Endothelial cell of umbilical vein (primary cell): ENCODE measurements around the gene HSD17B4. TPM values are rescaled to one million over a fixed set of nuclear protein-coding genes. Genes with fewer than 3 reads are reported as not detected.

Source experiments
- BruUV-seq: library from RNA; stranded (reverse); fragments of 400-500 nt; replicated peaks from 2 replicates; lab custom pipeline; 2021; lab: Mats Ljungman, UMichigan
- CTCF ChIA-PET: fragments of 300-600, 350-600 bp; sonication (Branson Sonifier 250); formaldehyde crosslinking; loops from one replicate; lab custom pipeline; 2021; ENCODE audit warnings: antibody characterized with exemption, inconsistent platforms; lab: Charles Lee
- POLR2A ChIA-PET: fragments of 300-600, 350-600 bp; sonication (Branson Sonifier 250); formaldehyde crosslinking; loops from one replicate; lab custom pipeline; 2021; ENCODE audit warnings: antibody characterized with exemption, inconsistent platforms; lab: Charles Lee
- DNase-seq: peaks from one replicate; pipeline ENCODE4 v3.0.0-alpha.2; 2011; ENCODE audit warnings: low read depth, low spot score
- FAIRE-seq: peaks from 2 replicates; lab custom pipeline; 2011; peaks lifted over from hg19 to GRCh38; lab: Jason Lieb, UNC
- H2AFZ ChIP-seq: 2 replicates; pipeline ENCODE4 v1.6.0; 2012; ENCODE audit warnings: low read depth, low read length, control low read depth, inconsistent platforms
- H3K27ac ChIP-seq: 2 replicates; pipeline ENCODE4 v1.5.1; 2011; ENCODE audit warnings: low read depth, mild to moderate bottlenecking, control low read depth, low read length, moderate library complexity; ENCODE audit not compliant: insufficient read depth
- H3K27me3 ChIP-seq, 2 experiments: 2 replicates each; pipeline versions ENCODE4 v1.6.0 to v1.6.1; 2011; ENCODE audit warnings: low read length in 2 of 2, mixed read lengths in 1 of 2; ENCODE audit not compliant: control insufficient read depth in 2 of 2, insufficient read depth in 2 of 2
- H3K36me3 ChIP-seq, 2 experiments: 2 replicates in 1 of 2; 3 replicates in 1 of 2; pipeline ENCODE4 v1.5.1; 2011; ENCODE audit warnings: low read length in 2 of 2, mild to moderate bottlenecking in 1 of 2, moderate library complexity in 1 of 2; ENCODE audit not compliant: control insufficient read depth in 2 of 2, insufficient read depth in 2 of 2; ENCODE audit errors: extremely low read depth in 1 of 2
- H3K4me1 ChIP-seq: 3 replicates; pipeline ENCODE4 v1.5.1; 2011; ENCODE audit warnings: mild to moderate bottlenecking, low read length; ENCODE audit not compliant: control insufficient read depth, insufficient read depth; ENCODE audit errors: extremely low read depth
- H3K4me2 ChIP-seq: 2 replicates; pipeline ENCODE4 v1.6.1; 2011; ENCODE audit warnings: low read length, control low read depth, mixed read lengths; ENCODE audit not compliant: insufficient read depth
- H3K4me3 ChIP-seq, 3 experiments: fragments of 200-600 bp in 1 of 3; sonication (generic), shearing (Covaris generic) in 1 of 3; replicated peaks in 1 of 3; 2 replicates each; pipeline ENCODE4 v1.5.1; 2011 to 2016; ENCODE audit warnings: control low read depth in 3 of 3, low read length in 3 of 3, mild to moderate bottlenecking in 2 of 3, inconsistent platforms in 1 of 3, low read depth in 1 of 3, moderate library complexity in 1 of 3; ENCODE audit not compliant: insufficient read depth in 1 of 3
- H3K79me2 ChIP-seq: 2 replicates; pipeline ENCODE4 v1.6.0; 2012; ENCODE audit warnings: low read length, inconsistent platforms; ENCODE audit not compliant: control insufficient read depth, insufficient read depth
- H3K9ac ChIP-seq: replicated peaks from 2 replicates; pipeline ENCODE3; 2011; ENCODE audit warnings: low read length, control low read depth; ENCODE audit not compliant: insufficient read depth; ENCODE audit errors: extremely low read depth
- H3K9me1 ChIP-seq: replicated peaks from 3 replicates; pipeline ENCODE4 v1.6.0; 2011; ENCODE audit warnings: mild to moderate bottlenecking, low read length; ENCODE audit not compliant: control insufficient read depth, insufficient read depth; ENCODE audit errors: extremely low read depth
- H3K9me3 ChIP-seq: replicated peaks from 2 replicates; pipeline ENCODE4 v1.5.1; 2012; ENCODE audit warnings: low read length, inconsistent platforms; ENCODE audit not compliant: control insufficient read depth, insufficient read depth
- H4K20me1 ChIP-seq: replicated peaks from 2 replicates; pipeline ENCODE3; 2011; ENCODE audit warnings: mild to moderate bottlenecking, low read length; ENCODE audit not compliant: control insufficient read depth, insufficient read depth; ENCODE audit errors: extremely low read depth
- EZH2 ChIP-seq: IDR thresholded peaks from 2 replicates; pipeline ENCODE4 v1.6.1; 2012; ENCODE audit warnings: borderline replicate concordance, low read depth, mild to moderate bottlenecking, moderate library complexity, low read length, inconsistent platforms; ENCODE audit not compliant: severe bottlenecking
- FOS ChIP-seq: IDR thresholded peaks from 2 replicates; pipeline ENCODE4 v1.6.1; 2011; ENCODE audit warnings: mild to moderate bottlenecking, low read length, moderate library complexity, borderline replicate concordance; ENCODE audit not compliant: insufficient read depth
- GATA2 ChIP-seq: IDR thresholded peaks from 2 replicates; pipeline ENCODE4 v1.7.0; 2011; ENCODE audit warnings: low read depth, mild to moderate bottlenecking, moderate library complexity, mixed read lengths, low read length; ENCODE audit not compliant: insufficient read length, insufficient read depth
- JUN ChIP-seq: IDR thresholded peaks from 2 replicates; pipeline ENCODE4 v1.6.1; 2011; ENCODE audit warnings: borderline replicate concordance, low read depth; ENCODE audit not compliant: insufficient read length, insufficient read depth
- MYC ChIP-seq: IDR thresholded peaks from one replicate; pipeline ENCODE4 v1.6.1; 2011; ENCODE audit warnings: mild to moderate bottlenecking, low read depth, low read length
- POLR2A ChIP-seq: IDR thresholded peaks from 2 replicates; pipeline ENCODE4 v1.6.1; 2012; ENCODE audit warnings: low read depth, mild to moderate bottlenecking, control low read depth, low read length
- POLR2AphosphoS5 ChIP-seq: IDR thresholded peaks from 2 replicates; pipeline ENCODE4 v1.6.1; 2012; ENCODE audit warnings: low read depth, mild to moderate bottlenecking, control low read depth, low read length, moderate library complexity; ENCODE audit not compliant: insufficient read depth
- dilution Hi-C: fragments of 300-500 bp; cut with MboI; formaldehyde crosslinking; loops from one replicate; pipeline ENCODE4 v1.15.0; 2019; ENCODE audit warnings: low sequenced_read_pairs; ENCODE audit not compliant: extremely low pct_ligation_motif_present
- intact Hi-C: fragments of 100-400 bp; cut with micrococcal nuclease; formaldehyde crosslinking; loops from one replicate; pipeline ENCODE4 v1.10.0; 2022
- polyA plus RNA-seq, 4 experiments: library from polyadenylated mRNA; depleted of rRNA in 3 of 4; stranded (reverse) in 3 of 4; unstranded in 1 of 4; fragments of >200 nt; gene quantifications; 2 replicates each; pipeline versions ENCODE4 v1.2.1 to v1.2.3, GENCODE V29; 2011 to 2012; ENCODE audit warnings: missing spikeins in 1 of 4
- total RNA-seq: library from RNA; stranded (reverse); gene quantifications from 2 replicates; pipeline ENCODE4 v1.2.3, GENCODE V29; 2021
- TF ChIP-seq, protein P1 (sequence below): IDR thresholded peaks from 2 replicates; pipeline ENCODE4 v1.6.1; 2011; ENCODE audit not compliant: insufficient read depth, insufficient read length
- TF ChIP-seq, protein P2 (sequence below), 2 donors: IDR thresholded peaks; 1 replicate in 1 of 2; 2 replicates in 1 of 2; pipeline ENCODE4 v1.5.1; 2011; ENCODE audit warnings: low read length in 2 of 2, mild to moderate bottlenecking in 2 of 2, moderate library complexity in 2 of 2, control low read depth in 1 of 2, inconsistent platforms in 1 of 2, low read depth in 1 of 2; ENCODE audit not compliant: insufficient read depth in 1 of 2; ENCODE audit errors: extremely low read depth in 1 of 2

HSD17B4 gene
- total and polyA plus RNA-seq, 2 donors (not counting 3 experiments of a cell fraction or from before 2014, with no cell fraction given), result 91.4 to 124 TPM

DNA sequence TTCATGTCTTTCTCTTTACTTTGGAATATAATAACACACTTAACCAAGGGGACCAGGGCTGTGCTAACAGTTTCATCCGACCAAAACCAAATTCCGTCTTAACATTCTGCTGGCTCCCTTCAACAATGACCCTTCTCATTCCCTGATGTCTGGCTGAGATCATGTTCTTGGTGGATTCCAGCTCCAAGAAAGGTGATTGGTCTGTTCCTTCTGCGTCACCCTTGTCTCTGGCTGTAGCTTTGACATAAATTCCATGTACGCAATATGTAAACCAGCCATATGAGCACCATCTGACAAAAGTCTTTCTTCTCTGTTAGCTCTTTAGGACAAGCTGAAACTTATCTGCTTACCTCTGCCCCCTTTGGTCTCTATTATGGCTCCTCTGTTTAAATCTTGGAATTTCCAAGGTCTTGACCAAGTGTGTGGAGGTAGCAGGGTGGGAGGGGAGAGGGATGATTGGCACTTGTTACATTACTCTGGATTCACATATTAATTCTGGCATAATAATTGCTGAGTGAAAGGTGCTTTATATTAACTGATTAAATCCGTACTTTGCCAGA, 45.7 kb upstream of the HSD17B4 start:
- dilution Hi-C loops (no loop called here), intact Hi-C loops (no loop called here)
- FAIRE-seq (no peak), DNase-seq (no peak)
- H3K9me1 ChIP-seq, result no peaks in the 10 kb centered on the region
- peaks cover 11 to 20% of the 10 kb centered on the region in 2 experiments for H3K27me3 ChIP-seq
- H3K27ac ChIP-seq, result no peak overlapping the region
- TF ChIP-seq, protein P1, sequence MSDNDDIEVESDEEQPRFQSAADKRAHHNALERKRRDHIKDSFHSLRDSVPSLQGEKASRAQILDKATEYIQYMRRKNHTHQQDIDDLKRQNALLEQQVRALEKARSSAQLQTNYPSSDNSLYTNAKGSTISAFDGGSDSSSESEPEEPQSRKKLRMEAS, result no peak
- TF ChIP-seq POLR2A, result no peak
- TF ChIP-seq JUN, result no peak
- no peak for TF ChIP-seq EZH2
- no peak for TF ChIP-seq GATA2
- TF ChIP-seq FOS, result no peak
- no peak for TF ChIP-seq POLR2AphosphoS5
- no peak for TF ChIP-seq MYC
- TF ChIP-seq, protein P2, sequence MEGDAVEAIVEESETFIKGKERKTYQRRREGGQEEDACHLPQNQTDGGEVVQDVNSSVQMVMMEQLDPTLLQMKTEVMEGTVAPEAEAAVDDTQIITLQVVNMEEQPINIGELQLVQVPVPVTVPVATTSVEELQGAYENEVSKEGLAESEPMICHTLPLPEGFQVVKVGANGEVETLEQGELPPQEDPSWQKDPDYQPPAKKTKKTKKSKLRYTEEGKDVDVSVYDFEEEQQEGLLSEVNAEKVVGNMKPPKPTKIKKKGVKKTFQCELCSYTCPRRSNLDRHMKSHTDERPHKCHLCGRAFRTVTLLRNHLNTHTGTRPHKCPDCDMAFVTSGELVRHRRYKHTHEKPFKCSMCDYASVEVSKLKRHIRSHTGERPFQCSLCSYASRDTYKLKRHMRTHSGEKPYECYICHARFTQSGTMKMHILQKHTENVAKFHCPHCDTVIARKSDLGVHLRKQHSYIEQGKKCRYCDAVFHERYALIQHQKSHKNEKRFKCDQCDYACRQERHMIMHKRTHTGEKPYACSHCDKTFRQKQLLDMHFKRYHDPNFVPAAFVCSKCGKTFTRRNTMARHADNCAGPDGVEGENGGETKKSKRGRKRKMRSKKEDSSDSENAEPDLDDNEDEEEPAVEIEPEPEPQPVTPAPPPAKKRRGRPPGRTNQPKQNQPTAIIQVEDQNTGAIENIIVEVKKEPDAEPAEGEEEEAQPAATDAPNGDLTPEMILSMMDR (IDR thresholded peaks at IDR 0.05; ENCODE audit: extremely low read depth in 1 of 2, insufficient read depth in 1 of 2, low read depth in 1 of 2, low read length in 2 of 2), result no peak
- ChIA-PET CTCF (no interaction called here), POLR2A (no interaction called here)
- H4K20me1 ChIP-seq, result no peaks in the 10 kb centered on the region
- BruUV-seq, result no TSS peak
- no peaks in the 10 kb centered on the region for H3K9me3 ChIP-seq
- H3K9ac ChIP-seq, result no peak overlapping the region
- no peak overlapping the region for H3K4me3 ChIP-seq
- no peak overlapping the region for H3K4me2 ChIP-seq
- H3K4me1 ChIP-seq, result peaks cover 2% of the 10 kb centered on the region
- H3K79me2 ChIP-seq, result no peaks in the 10 kb centered on the region
- no peaks in the 10 kb centered on the region for H3K36me3 ChIP-seq
- H2AFZ ChIP-seq, result no peak overlapping the region
